HCT116 (cell line): ENCODE measurements around the gene AOC1. TPM values are rescaled to one million over a fixed set of nuclear protein-coding genes. Genes with fewer than 3 reads are reported as not detected.

ENCODE experiments used
- ATAC-seq: fragments of 200-7000 bp; cut with Tn5 transposase; 2 replicates; pipeline ENCODE4 v1.9.1; 2020; ENCODE audit warnings: mild to moderate bottlenecking, moderate library complexity
- BruUV-seq: library from RNA; stranded (reverse); fragments of 400-500 nt; replicated peaks from 2 replicates; lab custom pipeline; 2021; lab: Mats Ljungman, UMichigan
- CTCF ChIA-PET: fragments of 300-600 bp; sonication (Branson Sonifier 250); formaldehyde crosslinking; loops from one replicate; lab custom pipeline; 2021; ENCODE audit warnings: antibody characterized with exemption; lab: Charles Lee
- POLR2A ChIA-PET: fragments of 300-600, 350-600 bp; sonication (Branson Sonifier 250); formaldehyde crosslinking; loops from one replicate; lab custom pipeline; 2021; ENCODE audit warnings: antibody characterized with exemption; lab: Charles Lee
- RAD21 ChIA-PET, 2 experiments: fragments of 300-600 bp; sonication (Branson Sonifier 250); formaldehyde crosslinking; loops; one replicate each; lab custom pipeline; 2023; ENCODE audit warnings: low total read pairs in 2 of 2; ENCODE audit not compliant: uncharacterized antibody in 2 of 2, unreplicated experiment in 2 of 2, low non-redundant PET in 1 of 2; lab: Charles Lee
- DNase-seq: peaks from one replicate; pipeline ENCODE4 v3.0.0-alpha.2; 2010; ENCODE audit warnings: low read depth, low spot score
- H2AFZ ChIP-seq: fragments of 200-600 bp; shearing (Covaris generic), sonication (generic); 2 replicates; pipeline ENCODE4 v1.6.1; 2017; ENCODE audit warnings: low read depth, mixed run types, mixed read lengths, antibody characterized with exemption, low read length; ENCODE audit not compliant: poor library complexity, severe bottlenecking
- H3K27ac ChIP-seq: 2 replicates; pipeline ENCODE4 v1.5.1; 2012; ENCODE audit warnings: low read depth, low read length
- H3K27me3 ChIP-seq: fragments of 200-600 bp; sonication (generic); 2 replicates; pipeline ENCODE4 v1.6.1; 2016; ENCODE audit warnings: mixed run types, low read length, mixed read lengths; ENCODE audit not compliant: insufficient read depth
- H3K36me3 ChIP-seq, 2 experiments: fragments of 200-500 bp in 1 of 2; fragments of 200-600 bp in 1 of 2; sonication (Bioruptor generic) in 1 of 2; sonication (generic) in 1 of 2; 2 replicates each; pipeline versions ENCODE4 v1.5.1 to v1.6.1; 2014 to 2016; ENCODE audit warnings: low read length in 2 of 2, inconsistent platforms in 1 of 2, mixed read lengths in 1 of 2, mixed run types in 1 of 2; ENCODE audit not compliant: insufficient read depth in 2 of 2, control insufficient read depth in 1 of 2
- H3K4me1 ChIP-seq, 2 experiments: fragments of 200-600 bp in 1 of 2; sonication (generic) in 1 of 2; 2 replicates each; pipeline versions ENCODE4 v1.5.1 to v1.6.1; 2012 to 2017; ENCODE audit warnings: low read length in 2 of 2, inconsistent platforms in 1 of 2, mild to moderate bottlenecking in 1 of 2, mixed read lengths in 1 of 2, mixed run types in 1 of 2, moderate library complexity in 1 of 2; ENCODE audit not compliant: insufficient read depth in 2 of 2, control insufficient read depth in 1 of 2
- H3K4me2 ChIP-seq: fragments of 200-600 bp; sonication (generic); 2 replicates; pipeline ENCODE4 v1.6.1; 2017; ENCODE audit warnings: mixed run types, low read length, mixed read lengths
- H3K4me3 ChIP-seq, 2 experiments: fragments of 200-600 bp in 1 of 2; sonication (generic) in 1 of 2; replicated peaks in 1 of 2; 2 replicates each; pipeline ENCODE4 v1.5.1; 2011 to 2016; ENCODE audit warnings: low read length in 2 of 2, control low read depth in 1 of 2, low read depth in 1 of 2, mild to moderate bottlenecking in 1 of 2, mixed read lengths in 1 of 2, mixed run types in 1 of 2
- H3K79me2 ChIP-seq: fragments of 200-600 bp; sonication (generic); 2 replicates; pipeline ENCODE4 v1.6.1; 2017; ENCODE audit warnings: mild to moderate bottlenecking, mixed run types, low read length, moderate library complexity, mixed read lengths; ENCODE audit not compliant: insufficient read depth
- H3K9ac ChIP-seq: fragments of 200-600 bp; sonication (generic); 2 replicates; pipeline ENCODE4 v1.6.1; 2016; ENCODE audit warnings: low read length, mixed read lengths
- H3K9me2 ChIP-seq: fragments of 200-600 bp; sonication (generic), shearing (Covaris generic); 2 replicates; pipeline ENCODE4 v1.6.1; 2017; ENCODE audit warnings: mixed run types, mild to moderate bottlenecking, moderate library complexity; ENCODE audit not compliant: insufficient read depth
- H3K9me3 ChIP-seq, 2 experiments: fragments of 200-500 bp in 1 of 2; fragments of 200-600 bp in 1 of 2; sonication (Bioruptor generic) in 1 of 2; sonication (generic) in 1 of 2; 2 replicates each; pipeline ENCODE4 v1.6.1; 2014 to 2017; ENCODE audit warnings: low read length in 2 of 2, mixed read lengths in 2 of 2, inconsistent platforms in 1 of 2, low read depth in 1 of 2, mild to moderate bottlenecking in 1 of 2, mixed run types in 1 of 2, moderate library complexity in 1 of 2; ENCODE audit not compliant: control insufficient read depth in 1 of 2, insufficient read depth in 1 of 2
- H4K20me1 ChIP-seq: fragments of 200-600 bp; sonication (generic), shearing (Covaris generic); 2 replicates; pipeline ENCODE4 v1.6.1; 2017; ENCODE audit warnings: mixed run types, mild to moderate bottlenecking, moderate library complexity; ENCODE audit not compliant: insufficient read depth
- ELF1 ChIP-seq: IDR thresholded peaks from 2 replicates; pipeline ENCODE4 v1.6.1; 2012; ENCODE audit warnings: low read depth, borderline replicate concordance
- JUND ChIP-seq: IDR thresholded peaks from 2 replicates; pipeline ENCODE4 v1.6.1; 2012
- MAX ChIP-seq: IDR thresholded peaks from 2 replicates; pipeline ENCODE4 v1.6.1; 2012
- POLR2AphosphoS5 ChIP-seq: IDR thresholded peaks from 2 replicates; pipeline ENCODE4 v1.6.1; 2011; ENCODE audit warnings: mild to moderate bottlenecking, low read depth, low read length, moderate library complexity
- intact Hi-C: fragments of 100-400 bp; cut with micrococcal nuclease; formaldehyde crosslinking; loops from 2 replicates; pipeline ENCODE4 v1.10.0; 2022
- total RNA-seq: library from RNA; stranded (reverse); gene quantifications from one replicate; pipeline ENCODE4 v1.2.1, GENCODE V29; 2021; ENCODE audit not compliant: unreplicated experiment
- TF ChIP-seq, protein P1 (sequence below): IDR thresholded peaks from 2 replicates; pipeline ENCODE4 v1.6.1; 2012
- TF ChIP-seq, protein P2 (sequence below): IDR thresholded peaks from 2 replicates; pipeline ENCODE4 v1.6.1; 2012; ENCODE audit warnings: low read depth

The AOC1 gene
- total RNA-seq, 1 experiment from 2014 or later, result 0.37 TPM

GRCh38 chr7:150891740-150892139, 39.4 kb downstream of the AOC1 start (continued):
- TF ChIP-seq MAX (no peak), ELF1 (no peak), JUND (no peak)
- TF ChIP-seq, protein P1, sequence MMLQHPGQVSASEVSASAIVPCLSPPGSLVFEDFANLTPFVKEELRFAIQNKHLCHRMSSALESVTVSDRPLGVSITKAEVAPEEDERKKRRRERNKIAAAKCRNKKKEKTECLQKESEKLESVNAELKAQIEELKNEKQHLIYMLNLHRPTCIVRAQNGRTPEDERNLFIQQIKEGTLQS, result no peak

- no peak overlapping the region for H2AFZ ChIP-seq
- H4K20me1 ChIP-seq, result no peaks in the 10 kb centered on the region
- peaks cover 0 to 9% of the 10 kb centered on the region in 2 experiments; a peak in 1 of 4 replicates for H3K9me3 ChIP-seq
- no peaks in the 10 kb centered on the region for H3K27me3 ChIP-seq
- ChIA-PET CTCF (no interaction called here), RAD21 (no interaction called here), POLR2A (no interaction called here)
- no peak for ATAC-seq
- H3K79me2 ChIP-seq, result no peaks in the 10 kb centered on the region
- H3K9me2 ChIP-seq, result no peaks in the 10 kb centered on the region
- BruUV-seq, result no TSS peak
- DNase-seq, result no peak
- no peak overlapping the region for H3K9ac ChIP-seq
- H3K4me1 ChIP-seq, result peaks cover 0 to 12% of the 10 kb centered on the region in 2 experiments; a peak in 2 of 4 replicates
- H3K4me2 ChIP-seq, result no peak overlapping the region
- H3K36me3 ChIP-seq, result no peaks in the 10 kb centered on the region
- H3K4me3 ChIP-seq, result no peak overlapping the region
- TF ChIP-seq POLR2AphosphoS5, result no peak
- TF ChIP-seq, protein P2, sequence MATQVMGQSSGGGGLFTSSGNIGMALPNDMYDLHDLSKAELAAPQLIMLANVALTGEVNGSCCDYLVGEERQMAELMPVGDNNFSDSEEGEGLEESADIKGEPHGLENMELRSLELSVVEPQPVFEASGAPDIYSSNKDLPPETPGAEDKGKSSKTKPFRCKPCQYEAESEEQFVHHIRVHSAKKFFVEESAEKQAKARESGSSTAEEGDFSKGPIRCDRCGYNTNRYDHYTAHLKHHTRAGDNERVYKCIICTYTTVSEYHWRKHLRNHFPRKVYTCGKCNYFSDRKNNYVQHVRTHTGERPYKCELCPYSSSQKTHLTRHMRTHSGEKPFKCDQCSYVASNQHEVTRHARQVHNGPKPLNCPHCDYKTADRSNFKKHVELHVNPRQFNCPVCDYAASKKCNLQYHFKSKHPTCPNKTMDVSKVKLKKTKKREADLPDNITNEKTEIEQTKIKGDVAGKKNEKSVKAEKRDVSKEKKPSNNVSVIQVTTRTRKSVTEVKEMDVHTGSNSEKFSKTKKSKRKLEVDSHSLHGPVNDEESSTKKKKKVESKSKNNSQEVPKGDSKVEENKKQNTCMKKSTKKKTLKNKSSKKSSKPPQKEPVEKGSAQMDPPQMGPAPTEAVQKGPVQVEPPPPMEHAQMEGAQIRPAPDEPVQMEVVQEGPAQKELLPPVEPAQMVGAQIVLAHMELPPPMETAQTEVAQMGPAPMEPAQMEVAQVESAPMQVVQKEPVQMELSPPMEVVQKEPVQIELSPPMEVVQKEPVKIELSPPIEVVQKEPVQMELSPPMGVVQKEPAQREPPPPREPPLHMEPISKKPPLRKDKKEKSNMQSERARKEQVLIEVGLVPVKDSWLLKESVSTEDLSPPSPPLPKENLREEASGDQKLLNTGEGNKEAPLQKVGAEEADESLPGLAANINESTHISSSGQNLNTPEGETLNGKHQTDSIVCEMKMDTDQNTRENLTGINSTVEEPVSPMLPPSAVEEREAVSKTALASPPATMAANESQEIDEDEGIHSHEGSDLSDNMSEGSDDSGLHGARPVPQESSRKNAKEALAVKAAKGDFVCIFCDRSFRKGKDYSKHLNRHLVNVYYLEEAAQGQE, result no peak
- intact Hi-C loops, result loop anchor here (5.0 kb wide), 1 partner anchor 121 kb away; no protein-coding TSS in a partner anchor
- H3K27ac ChIP-seq, result no peak overlapping the region
Measured at GRCh38 chr7:150895809-150896208, 43.5 kb downstream of the AOC1 start.
